Neural progenitor cell (in vitro differentiated cells): Measurements from ENCODE around the gene MMRN1.
A peak's percentile ranks its signal among the peaks of the same experiment; 100 is the strongest.
"Not testable (repeated sequence)": the region's sequence is repeated elsewhere in the genome, so short reads cannot be mapped to it uniquely, and the experiment has no call there.

Experiments used
- CTCF ChIP-seq: fragments of 200-600 bp; sonication (generic); IDR thresholded peaks from 2 replicates; pipeline ENCODE4 v1.5.1; 2017; ENCODE audit warnings: antibody characterized with exemption, mild to moderate bottlenecking
- EZH2 ChIP-seq: fragments of 200-600 bp; sonication (generic); IDR thresholded peaks from 2 replicates; pipeline ENCODE4 v1.6.1; 2017; ENCODE audit warnings: antibody characterized with exemption, mild to moderate bottlenecking, moderate library complexity

- peak; percentile 76 for TF ChIP-seq CTCF
- TF ChIP-seq EZH2, result not testable (repeated sequence)
Measured at GRCh38 chr4:89901808-89902431, 7.3 kb downstream of the MMRN1 start.
